SK-MEL-5 (cell line): Measurements from ENCODE around the gene C19orf47. TPM values are rescaled to one million over a fixed set of nuclear protein-coding genes. Genes with fewer than 3 reads are reported as not detected.

ENCODE experiments used
- DNase-seq: peaks from one replicate; pipeline ENCODE4 v3.0.0-alpha.2; 2016; ENCODE audit warnings: low read depth, low spot score
- in situ Hi-C: cut with HindIII; loops from 2 replicates; pipeline ENCODE4 v1.10.0; 2016; ENCODE audit warnings: low sequenced_read_pairs, high pct_unique_total_duplicates, low pct_unique_long_range_greater_than_20kb
- total RNA-seq: library from RNA; depleted of rRNA; stranded (reverse); fragments of >200 nt; shearing (Covaris generic); gene quantifications from 2 replicates; pipeline ENCODE4 v1.2.3, GENCODE V29; 2014

The C19orf47 gene
- total RNA-seq, 1 experiment from 2014 or later = 4.1 TPM

DNA sequence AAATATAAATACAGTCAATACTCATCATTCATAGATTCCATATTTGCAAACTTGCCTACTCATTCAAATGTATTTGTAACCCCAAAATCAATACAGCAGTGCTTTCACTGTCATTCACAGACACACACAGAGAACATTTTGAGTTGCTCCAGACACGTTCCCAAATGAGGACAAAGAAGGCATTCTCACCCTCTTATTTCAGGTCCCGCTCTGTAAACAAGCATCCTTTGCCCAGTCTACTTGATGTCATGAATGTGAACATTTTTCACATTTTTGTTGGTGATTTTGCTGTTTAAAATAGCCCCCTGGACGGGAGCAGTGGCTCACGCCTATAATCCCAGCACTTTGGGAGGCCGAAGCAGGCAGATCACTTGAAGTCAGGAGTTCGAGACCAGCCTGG lies 15.5 kb downstream of the C19orf47 start:
- in situ Hi-C loops = no loop called here
- peak; percentile 31 for DNase-seq

DNA sequence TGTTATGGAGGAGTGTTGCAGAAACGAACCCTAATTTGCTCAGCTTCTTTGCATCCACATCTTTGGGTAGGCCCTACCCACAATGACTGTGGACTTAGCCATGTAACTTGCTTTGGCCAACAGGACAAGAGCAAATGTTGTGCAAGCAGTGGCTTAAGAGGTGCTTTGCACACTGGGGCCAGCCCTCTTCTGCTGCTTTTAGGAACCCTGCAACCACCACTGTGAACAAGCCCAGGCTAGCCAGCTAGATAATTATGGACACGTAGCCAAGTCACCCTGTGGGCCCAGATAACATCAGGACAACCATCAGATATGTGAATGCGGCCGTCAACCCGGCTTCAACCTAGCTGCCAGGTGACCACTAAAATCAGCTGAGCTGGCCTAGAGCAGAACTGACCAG lies 17.1 kb downstream of the C19orf47 start:
- in situ Hi-C loops = no loop called here
- no peak for DNase-seq

DNA sequence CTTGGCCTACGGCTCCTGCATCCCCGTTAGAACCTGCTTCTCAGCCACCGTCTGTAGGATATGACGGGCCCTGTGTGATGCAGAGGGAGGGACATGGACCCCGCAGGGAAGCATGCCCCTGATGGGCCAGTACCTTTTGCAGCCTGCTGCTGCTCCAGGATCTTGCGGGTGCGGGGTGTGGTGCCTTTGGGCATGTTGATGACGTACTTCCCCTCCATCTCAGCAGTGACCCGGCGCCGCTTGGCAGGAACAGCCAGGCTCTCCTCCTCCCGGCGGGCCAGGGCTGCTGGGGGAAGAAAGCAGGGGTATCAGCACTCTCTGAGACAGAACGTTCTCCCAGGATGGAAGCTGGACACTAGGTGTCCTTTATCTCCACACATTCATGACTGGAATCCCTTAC lies 22.0 kb downstream of the C19orf47 start:
- in situ Hi-C loops = no loop called here
- no peak for DNase-seq

DNA sequence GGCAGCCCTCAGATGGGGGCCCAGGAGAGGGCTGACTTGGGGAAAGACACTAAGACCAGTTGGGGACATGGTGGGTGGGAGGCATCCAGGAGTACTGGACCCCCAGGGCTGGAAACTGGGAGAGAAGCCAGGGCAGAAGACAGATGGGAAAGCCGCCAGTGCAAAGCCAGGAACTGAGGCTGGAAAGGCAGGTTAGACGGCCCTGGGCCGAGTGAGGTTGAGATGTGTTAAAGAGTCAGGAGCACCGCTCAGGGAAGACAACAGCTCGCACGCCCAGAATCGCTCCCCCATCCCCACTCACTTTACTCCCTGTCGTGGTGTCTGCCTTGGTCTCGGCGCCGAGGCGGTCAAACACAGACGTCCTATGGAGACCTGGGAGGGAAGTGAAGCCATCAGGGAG lies 24.5 kb downstream of the C19orf47 start:
- DNase-seq = no peak
- in situ Hi-C loops = no loop called here

DNA sequence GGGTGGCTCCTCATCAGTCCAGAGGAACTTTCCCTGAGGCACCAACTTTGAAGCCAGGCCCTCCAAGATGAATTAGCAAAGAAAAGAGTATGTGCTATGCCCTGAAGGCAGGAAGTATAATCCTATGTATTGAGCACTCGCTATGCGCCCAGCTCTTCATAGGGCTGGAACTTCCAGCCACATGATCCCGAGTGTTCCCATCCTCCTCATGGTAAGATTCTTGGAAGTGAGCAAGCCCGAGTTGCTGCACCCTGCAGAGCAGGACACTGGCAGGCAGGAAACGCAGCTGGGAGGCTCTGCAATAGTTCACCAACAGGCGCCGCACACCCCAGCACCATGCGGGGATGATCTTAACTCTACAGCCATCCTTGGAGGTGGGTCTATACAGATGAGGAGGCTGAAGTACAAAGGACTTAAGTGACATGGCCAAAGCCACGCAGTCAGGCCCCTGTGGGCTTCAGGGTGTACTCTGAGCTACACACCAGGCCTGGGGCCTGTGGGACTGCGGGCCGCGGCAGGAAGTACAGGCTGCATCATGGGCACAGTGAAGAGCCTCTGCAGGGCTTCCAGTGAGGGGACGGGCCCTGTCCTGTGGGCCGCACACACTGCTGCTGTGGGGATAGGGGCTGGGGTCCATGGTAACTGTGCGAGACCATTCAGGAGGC lies 25.1 kb downstream of the C19orf47 start:
- DNase-seq = peak; percentile 34
- in situ Hi-C loops = no loop called here

DNA sequence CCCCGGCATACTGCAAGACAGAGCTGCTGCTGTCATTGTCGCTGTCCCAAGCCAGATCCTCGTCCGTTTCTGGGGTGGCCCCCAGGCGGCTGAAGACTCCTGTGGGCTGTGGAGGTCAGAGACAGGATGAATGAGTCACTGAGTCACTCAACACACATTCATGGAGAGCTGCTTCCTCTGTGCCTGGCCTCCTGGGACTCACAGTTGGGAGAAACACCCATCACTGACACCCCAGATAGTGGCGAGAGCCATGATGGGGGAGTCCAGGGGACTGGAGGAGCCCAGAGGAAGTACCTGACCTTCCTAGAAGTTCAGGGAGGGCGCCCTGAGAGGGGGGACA lies 26.0 kb downstream of the C19orf47 start:
- DNase-seq = no peak
- in situ Hi-C loops = no loop called here

DNA sequence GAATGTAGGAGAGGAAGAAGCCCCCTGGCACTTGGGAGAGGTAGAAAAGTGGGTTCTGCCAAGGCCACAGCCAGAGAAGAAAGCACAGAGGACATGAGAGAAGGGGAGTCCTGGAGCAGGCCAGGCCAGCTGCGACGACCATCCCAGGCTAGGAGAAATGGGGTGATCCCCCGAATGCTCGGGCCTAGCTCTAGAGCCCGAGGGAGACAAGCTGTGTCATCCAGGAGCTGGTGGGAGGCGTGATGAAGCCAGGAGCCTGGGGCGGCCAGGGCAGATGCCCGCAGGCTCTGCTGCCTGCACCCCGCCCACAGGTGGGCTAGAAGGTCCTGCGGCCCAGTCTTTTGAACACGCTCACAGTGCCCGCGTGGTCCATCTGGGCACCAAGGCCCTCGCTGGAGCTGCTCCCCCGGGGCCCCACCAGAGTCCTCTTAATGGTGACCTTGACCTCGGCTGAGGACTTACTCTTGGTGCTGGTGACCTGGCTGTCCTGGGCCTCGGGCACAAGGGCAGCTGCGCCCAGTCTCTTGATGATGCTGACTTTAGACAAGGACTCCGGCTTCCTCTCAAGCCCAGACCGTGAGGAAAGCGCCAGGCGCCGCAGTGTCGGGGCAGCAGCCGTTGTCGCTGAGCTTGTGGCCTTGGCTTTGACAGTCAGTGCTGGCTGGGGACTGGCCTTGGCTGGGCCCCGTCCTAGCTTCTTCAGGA lies 26.5 kb downstream of the C19orf47 start:
- DNase-seq = no peak
- in situ Hi-C loops = no loop called here

DNA sequence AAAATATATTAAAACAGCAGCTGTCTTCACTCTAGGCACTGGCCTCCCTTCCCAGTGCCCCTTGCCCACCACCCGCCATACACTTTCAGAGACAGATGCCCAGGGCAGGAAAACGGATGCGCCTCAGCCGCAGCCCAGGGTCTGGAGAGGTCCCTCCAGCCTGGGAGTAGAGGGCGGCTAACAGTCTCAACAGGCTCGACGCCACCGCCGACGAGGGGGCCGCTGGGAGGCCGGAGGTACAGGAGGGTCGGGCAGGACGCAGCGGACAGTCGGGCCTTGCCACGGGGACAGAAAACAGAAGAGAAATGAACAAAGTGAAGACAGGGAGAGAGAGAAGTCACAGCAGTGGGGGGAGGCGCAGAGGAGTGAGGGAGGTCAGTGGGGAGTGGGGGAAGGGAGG lies 27.1 kb downstream of the C19orf47 start:
- no peak for DNase-seq
- in situ Hi-C loops = no loop called here

DNA sequence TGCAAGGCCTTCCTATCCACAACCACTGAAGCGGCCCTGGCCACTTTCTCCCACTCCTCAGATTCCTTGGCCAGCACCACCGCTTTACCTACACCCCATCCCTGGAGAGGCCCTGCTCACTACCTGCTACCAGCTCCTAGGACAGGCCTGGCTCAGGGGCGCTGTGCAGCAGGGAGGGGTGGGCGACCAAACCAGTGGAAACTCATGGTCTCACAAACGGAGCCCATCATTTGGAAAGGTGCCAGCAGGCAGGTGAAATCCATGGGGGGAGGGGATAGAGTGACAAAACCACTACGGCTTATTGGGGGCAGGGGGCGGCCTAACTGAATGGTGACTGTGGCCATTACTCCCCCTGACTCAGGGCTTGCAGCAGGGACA lies 27.6 kb downstream of the C19orf47 start:
- in situ Hi-C loops = no loop called here
- no peak for DNase-seq

DNA sequence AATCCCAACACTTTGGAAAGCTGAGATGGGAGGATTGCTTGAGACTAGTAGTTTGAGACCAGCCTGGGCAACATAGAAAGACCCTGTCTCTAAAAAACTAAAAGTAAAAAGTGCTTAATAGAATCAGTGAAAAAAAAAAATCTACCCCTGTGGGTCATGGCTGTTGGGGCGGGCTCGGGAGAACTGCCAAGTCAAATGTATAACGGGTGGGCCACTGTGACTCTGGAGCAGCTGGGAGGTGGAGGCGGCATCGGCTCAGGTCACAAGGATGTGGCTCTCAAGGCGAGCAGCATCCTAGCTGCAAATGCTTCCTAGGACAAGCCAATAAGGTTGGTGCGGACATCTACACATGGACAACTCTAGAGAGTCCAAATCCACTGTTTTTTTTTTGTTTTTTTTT lies 30.9 kb downstream of the C19orf47 start:
- DNase-seq = no peak
- in situ Hi-C loops = no loop called here

DNA sequence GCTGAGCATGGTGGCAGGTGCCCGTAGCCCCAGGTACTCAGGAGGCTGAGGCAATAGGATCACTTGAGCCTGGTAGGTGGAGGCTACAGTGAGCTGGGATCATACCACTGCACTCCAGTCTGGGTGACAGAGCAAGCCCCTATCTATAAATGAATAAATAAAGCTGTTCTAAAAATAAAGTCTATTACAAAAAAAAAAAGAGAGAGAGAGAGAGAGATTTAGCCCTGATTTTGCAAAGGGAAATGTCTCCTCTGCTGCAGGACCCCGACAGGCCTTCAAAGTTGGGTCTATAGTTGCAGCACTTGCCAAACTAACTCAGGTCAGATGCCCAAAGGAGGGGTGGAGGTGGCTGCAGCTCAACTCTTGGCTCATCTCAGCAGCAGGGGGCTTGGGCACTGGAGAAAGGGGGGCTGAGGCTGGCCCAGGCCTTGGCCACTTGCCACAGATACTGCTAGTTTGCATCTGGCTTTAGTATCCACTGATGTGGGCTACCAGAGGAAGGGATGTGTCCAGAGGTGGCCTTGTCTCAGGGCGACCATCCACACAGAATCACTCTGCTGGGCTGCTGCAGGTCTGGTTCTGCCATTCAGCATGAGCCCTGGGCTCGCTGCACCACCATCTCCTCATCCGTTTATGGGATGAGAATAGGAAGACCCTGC lies 32.3 kb downstream of the C19orf47 start:
- in situ Hi-C loops = no loop called here

DNA sequence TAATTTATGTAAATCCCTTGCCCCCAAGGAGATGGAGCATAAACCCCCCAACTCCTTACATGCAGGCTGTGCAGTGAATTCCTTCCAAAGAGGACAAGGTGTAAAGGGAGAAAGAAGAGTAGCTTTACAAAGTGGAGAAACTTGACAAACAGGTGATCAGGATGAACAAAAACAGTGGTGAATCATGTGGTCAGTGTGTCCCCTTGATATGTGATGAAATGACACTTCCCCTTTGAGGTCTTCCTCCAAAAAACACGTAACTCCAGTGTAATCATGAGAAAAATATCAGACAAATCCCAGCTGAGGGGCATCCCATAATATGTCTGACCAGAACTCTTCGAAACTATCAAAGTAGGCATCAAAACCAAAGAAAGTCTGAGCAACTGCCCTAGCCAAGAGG lies 33.5 kb downstream of the C19orf47 start:
- in situ Hi-C loops = no loop called here
- DNase-seq = no peak

More for the DNA sequence above, 32.3 kb downstream of the C19orf47 start:
- DNase-seq = no peak

DNA sequence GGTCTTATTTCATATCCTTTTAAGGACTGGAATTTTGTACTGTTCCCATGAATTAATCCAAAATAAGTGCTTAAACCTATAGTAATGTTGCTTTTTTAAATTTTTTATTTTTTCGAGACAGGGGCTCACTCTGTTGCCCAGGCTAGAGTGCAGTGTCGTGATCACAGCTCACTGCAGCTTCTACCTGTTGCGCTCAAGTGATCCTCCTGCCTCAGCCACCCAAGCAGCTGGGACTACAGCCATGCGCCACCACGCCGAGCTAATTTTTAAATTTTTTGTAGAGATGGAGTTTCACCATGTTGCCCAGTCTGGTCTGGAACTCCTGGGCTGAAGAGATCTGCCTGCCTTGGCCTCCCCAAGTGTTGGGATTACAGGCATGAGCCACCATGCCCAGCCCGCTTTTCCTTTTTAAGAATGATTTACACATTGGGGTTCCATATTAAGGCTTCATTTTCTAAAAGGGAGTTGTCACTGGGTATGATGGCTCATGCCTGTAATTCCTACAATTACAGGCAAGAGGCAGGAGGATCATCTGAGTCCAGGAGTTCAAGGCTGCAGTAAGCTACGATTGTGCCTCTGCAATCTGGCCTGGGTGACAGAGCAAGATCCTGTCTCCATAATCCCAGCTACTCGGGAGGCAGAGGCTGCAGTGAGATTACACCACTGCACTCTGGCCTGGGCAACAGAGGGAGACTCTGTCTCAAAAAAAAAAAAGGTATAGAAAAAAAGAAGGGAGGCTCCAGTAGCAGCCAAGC lies 34.8 kb downstream of the C19orf47 start:
- in situ Hi-C loops = no loop called here
- no peak for DNase-seq

DNA sequence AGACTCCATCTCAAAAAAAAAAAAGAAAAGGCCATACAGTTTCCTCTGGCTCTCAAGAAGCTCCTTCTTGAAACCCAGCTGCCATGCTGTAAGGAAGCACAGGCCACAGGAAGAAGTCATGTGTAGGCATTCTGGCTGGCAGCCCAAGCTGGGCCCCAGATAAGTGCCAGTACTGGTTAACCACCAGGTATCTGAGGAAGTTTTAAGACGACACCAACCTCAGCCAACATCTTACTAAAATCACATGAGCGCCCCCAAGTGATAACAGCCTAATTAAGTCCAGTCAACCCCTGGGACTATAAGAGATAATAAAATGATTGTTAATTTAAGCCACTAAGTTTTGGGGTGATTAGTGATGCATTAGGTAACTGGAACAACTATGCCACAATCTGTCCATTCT lies 35.7 kb downstream of the C19orf47 start:
- no peak for DNase-seq
- in situ Hi-C loops = no loop called here

DNA sequence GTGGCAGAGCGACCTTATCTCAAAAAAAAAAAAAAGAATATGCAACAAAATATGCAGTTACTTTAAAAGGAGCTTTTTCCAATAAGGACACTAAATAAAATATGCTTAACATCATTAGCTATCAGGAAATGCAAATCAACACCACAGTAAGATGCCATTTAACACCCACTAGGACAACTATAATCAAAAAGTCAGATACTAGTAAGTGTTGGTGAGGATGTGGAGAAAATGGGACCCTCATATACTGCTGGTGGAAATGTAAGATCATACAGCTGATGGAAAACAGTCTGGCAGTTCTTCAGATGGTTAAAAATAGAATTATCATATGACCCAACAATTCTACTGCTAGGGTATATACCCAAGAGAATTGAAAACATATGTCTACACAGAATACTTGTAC lies 38.5 kb downstream of the C19orf47 start:
- no peak for DNase-seq
- in situ Hi-C loops = no loop called here

DNA sequence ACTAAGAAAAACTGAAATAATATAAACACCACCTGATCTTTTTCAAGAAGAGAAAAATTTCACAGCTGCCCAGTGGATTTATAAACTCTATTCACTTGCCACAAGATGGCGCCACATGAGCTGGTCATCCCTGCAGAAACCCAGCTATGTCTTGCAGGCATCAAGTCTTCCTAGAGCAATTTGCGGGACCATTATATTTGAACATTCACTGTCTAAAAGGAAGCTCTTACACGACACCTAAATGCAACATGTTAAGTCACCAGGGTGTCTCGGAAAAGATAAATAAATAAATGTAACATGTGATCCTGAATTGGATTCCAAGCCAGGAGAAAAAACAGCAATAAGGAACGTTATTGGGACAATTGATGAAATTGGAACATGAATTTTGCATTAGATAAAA lies 42.8 kb downstream of the C19orf47 start:
- in situ Hi-C loops = no loop called here
- peak; percentile 88 for DNase-seq

DNA sequence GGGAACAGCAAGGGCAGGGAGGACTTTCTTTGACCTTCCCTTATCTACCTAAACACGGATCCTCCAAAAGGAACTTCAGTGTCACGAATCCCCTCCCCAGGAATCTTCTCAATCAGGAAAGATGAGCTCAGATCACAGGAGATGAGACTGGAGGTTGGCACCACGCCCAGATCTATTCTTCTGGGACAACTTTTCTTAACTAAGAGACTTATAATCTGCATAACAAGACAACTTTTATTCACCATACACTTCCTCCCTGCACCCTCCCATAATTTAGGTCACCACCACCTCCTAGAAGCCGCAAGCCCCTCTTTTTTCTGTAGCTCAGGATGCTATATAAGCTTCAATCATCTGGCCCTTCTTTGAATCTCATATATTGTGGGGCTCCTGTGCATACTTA lies 43.9 kb downstream of the C19orf47 start:
- in situ Hi-C loops = no loop called here
- DNase-seq = no peak

DNA sequence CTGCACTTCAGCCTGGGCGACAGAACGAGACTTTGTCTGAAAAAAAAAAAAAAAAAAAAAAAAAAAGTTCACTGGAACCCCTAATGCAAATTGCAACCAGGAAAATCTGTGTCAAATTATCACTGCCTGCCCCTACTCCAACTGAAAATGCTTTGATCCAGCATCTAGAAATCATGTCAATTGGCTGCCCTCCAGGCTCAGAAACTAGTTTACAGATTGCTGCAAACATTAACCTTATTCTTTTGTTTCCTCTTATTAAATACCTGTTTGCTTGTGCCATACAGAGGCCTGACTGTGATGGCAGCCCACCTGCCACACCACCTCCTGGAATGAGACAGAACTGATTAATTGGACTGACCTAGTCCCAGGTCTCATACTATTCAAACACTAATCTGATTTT lies 44.4 kb downstream of the C19orf47 start:
- in situ Hi-C loops = no loop called here

More for the DNA sequence above, 44.4 kb downstream of the C19orf47 start:
- no peak for DNase-seq
